RPMI8226 (cell line): Measurements from ENCODE around the gene SPTBN5.

Experiments used
- DNase-seq: peaks from one replicate; pipeline ENCODE4 v3.0.0-alpha.2; 2015

Gene SPTBN5

DNA sequence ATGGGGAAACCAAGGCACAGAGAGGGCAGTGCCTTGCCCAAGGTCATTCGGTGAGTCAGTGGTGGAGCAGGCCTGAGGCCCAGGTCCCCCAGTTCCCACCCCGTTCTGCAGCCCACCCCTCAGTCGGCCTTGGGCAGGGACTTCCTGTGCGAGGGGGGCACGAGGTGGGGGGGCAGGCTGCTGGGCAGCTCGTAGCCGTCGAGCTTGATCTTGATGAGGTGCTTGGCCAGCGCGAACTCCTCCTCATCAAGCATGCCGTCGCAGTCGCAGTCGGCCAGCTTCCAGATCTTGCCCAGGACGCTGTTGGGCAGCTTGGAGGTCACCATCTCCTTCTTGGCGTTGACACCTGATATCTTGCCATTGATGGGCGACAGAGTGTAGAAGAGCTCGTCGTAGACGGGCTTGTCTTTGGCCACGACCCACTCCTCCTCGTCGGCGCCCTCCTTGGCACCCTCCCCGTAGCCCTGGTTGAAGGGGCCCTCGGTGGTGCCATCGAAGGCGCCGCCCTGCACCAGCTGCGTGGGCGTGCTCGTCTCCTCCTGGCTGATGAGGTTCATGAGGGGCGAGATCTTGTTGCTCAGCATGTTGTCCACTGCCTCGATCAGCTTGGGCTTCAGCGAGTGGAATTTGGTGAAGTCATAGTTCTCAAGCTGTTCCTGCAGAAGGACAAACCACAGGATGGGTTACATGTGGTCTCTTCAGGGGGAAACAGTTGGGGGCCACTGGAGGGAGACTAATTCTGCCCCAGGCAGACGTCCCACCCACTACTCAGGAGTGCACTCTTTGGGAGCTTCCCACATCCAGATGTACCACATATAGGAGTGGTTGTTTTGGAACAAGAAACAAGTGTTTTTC, 6.9 kb upstream of the SPTBN5 start:
- no peak for DNase-seq

DNA sequence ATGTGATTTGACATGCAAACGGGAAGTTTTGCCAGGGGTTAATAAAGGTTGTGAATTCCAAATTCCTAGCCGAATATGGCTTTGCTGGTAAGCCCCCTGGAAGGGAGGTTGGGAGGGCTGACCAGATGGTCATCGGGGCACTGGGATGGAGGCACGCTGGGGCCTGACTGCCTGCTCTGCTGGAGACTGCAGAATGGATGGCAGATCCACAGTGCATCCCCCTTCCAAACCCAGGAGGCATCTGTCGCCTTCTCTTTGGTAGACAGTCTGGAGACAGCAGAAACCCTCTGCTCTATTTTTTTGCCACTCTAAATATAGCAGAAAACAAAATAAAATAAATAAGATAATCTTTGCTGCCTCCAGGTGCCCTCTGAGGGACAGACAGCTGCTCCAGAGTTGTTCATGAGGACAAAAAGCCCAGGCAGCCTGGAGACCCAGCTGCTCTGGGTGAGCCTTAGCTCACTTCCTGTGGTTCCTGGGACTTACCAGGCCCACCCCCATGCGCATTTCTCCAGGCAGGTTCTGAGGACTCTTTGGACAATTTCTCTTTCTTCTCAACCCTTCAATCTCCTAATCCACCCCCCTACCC, 6.1 kb upstream of the SPTBN5 start:
- DNase-seq: no peak

DNA sequence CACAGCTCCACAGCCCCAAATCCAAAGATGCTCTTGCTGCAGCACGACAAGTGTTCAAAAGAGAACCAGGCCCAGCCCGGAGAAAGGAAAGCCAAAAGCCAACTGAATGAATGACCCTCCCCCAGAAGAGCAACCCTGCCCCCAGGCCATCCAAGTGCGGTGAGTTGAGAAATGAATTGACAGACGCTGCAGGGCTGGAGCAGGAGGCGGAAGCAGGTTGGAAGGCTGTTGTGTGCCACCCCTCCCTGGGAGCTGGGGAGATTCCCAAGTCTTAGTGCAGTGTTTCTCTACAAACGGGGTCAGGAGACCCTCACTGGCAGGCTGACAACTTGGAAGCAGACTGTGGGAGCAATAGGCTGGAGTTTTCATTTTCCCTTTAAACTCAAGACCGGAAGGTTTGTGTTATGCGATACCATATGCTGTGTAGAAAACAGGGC, 3.5 kb upstream of the SPTBN5 start:
- no peak for DNase-seq

DNA sequence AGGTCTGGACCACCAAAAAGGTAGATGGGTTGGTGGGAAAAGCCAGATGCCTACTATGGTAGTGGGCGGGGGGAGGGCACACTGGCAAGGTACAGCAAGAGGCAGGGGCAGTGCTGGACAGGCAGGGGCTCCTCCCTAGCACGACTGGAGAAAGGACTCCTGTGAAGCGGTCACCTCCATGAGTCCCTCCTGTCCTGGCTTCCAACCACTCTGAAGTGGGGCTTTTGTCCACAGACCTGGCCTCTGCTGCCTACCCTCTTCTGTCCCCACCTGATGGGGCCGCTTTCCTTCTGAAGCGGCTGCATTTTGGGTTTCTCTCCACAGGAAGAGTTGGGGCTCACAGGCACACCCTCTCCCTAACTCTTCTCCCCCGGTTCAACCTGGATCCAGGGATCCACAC, 2.7 kb upstream of the SPTBN5 start:
- no peak for DNase-seq

DNA sequence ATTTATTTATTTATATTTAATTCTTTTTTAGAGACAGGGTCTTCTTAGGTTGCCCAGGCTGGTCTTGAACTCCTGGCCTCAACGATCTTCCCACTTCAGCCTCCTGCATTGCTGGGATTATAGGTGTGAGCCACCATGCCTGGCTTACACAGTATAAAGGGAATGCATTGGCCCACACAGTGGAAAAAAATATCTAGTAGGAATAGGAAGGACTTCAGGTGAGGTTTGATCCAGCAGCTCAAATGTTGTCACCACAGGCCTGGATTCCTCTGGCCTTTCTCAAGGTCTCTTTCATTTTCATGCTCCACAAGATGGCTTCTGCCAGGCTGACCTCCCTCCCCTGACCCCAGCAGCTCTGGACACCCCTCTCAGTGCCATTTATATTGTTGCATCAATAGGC, 2.1 kb upstream of the SPTBN5 start:
- DNase-seq: no peak

DNA sequence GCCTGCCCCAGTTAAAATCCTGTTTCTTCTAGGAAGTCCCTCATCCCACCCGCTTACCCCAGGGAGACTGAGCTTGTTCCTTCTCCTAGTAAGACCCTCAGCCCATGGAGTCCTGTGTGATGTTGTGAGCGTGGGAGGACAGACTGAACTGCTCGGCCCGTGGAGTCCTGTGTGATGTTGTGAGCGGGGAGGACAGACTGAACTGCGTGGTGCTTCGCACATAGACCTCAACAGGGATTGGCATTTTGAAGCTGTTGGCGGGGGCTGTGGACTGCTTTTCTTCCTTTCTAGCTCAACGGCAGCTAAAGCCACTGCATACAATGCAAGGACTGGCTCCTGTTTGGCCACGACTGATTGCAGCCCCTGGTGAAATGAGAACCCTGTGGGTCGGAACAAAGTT, 1.6 kb upstream of the SPTBN5 start:
- DNase-seq: no peak

DNA sequence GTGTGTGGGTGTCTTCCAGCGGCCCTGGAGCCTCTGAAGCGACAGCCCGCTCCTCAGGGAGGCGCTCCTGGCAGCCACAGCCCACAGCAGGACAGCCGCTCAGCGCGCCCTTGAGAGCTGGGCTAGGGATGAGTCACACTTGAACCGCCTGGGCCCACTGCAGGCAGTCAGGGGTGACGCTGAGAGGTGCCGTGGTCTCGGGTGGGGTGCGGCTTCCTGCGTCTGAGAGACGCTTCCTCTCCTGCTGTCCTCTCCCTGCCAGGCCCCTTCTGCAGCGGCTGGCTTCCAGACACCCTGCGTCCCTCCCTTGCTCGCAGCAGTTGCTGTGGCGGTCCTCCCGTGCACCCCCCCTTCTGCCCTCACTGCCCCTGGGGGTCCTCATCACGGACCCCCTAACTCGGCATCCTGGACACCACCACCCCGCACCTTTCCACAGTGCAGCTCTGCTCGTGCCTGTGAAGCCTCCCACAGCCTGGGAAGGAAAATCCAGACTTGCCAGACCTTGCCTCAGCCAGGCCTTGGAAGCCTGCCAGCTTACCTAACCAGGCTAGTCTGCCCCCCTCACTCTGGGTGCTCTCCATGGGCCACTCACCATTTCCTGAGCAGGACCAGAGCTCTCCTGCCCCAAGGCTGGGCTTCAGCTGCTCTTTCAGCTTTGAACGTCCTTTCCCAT, 1.1 kb upstream of the SPTBN5 start:
- DNase-seq: no peak

DNA sequence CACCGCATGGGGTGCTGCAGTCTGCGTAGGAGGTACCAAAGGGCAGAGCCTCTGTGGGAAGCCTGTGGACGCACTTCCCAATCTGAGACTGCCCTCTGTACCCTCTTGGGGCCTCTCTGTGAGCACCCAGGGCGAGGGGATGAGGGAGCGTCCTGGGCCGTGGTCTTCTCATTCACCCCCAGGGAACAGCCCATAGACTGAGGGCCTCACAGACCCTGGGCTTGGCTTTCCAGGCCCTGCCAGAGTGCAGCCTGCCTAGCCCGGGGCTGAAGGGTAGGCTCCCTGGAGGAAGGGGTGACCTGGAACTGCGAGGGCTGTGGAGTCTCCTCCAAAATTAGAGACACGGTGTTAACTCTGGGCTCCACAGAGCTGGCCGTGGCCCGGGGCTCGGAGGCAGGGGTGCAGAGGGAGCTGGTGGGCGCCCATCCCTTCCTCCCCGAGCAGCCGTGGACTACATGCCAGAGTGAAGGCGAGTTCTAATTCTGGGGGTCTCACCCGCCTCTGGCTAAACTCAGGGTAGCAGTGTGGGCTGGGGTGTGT, 468 bp upstream of the SPTBN5 start:
- DNase-seq: no peak

DNA sequence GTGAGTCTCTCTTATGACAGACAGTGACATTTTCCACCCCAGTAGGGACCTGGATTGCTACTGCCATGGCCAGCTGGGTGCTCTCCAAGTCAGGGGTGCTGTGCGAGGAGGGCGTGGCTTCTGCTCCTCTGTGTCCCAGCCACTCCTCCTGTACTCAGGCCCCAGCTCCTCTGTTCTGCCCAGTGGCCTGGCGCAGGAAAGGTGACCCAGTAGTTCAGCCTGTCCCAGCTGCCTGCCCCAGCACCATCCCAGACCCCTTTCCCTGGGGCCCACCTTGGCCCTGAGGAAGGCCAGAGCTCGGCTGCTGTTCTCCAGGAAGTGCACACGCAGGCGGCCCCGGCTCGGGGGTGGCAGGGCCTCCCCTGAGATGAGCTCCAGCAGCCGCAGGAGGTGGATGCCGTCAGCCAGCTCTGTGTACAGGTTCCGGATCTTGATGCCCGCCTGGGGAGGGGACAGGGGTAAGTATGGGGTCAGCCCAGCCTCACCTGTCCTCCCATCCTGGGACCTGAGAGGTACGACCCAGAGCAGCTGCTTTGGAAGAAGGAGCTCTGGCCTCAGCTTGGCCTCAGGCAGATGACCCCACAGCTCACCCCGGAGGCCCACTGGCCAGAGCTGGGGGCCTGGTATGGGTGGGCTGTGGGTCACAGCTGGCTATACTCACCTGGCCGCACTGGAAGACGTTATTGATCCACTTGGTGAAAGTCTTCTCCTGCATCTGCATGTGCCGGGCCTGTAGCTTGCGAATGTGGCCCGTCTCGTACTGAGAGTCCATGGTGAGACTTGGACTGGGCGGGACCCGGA, 1.0 kb downstream of the SPTBN5 start:
- DNase-seq: peak; percentile 36

DNA sequence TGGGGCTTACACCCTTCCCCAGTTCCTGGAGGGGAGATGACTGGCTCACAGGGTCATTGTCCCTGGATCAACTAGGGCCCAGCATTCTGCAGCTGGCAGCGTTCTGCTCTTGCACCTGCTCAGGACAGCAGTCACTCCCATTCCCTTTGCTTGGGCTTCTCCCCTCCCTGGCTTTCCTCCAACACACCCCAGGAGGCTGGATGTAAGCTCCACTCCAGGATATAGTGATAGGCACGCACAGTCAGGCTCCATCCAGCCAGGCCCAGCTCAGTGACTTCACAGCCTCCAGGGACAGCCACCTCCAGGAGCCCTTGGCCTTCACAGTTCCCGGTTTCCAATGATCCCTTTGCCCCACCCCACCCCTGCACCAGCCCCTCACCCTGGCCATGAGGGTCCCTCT, 1.9 kb downstream of the SPTBN5 start:
- DNase-seq: no peak

DNA sequence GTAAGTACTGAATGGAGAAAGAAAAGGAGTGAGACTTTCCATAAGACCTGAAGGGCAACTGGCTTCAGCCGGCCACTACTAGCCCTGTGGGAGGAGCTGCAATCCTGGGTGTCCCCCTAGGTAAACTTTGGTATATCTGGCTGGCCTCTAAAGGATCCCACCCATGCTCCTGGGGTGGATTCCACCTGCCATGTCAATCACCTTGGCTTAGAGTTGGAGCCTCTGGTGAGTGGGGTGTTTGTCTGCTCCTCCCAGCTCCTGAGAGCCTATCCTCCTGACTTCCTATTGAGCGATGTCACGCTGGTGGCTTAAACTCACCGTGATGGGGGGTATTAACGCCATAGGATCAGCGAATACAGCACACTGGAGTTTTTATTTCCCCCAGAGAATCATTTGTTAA, 2.6 kb downstream of the SPTBN5 start:
- no peak for DNase-seq

DNA sequence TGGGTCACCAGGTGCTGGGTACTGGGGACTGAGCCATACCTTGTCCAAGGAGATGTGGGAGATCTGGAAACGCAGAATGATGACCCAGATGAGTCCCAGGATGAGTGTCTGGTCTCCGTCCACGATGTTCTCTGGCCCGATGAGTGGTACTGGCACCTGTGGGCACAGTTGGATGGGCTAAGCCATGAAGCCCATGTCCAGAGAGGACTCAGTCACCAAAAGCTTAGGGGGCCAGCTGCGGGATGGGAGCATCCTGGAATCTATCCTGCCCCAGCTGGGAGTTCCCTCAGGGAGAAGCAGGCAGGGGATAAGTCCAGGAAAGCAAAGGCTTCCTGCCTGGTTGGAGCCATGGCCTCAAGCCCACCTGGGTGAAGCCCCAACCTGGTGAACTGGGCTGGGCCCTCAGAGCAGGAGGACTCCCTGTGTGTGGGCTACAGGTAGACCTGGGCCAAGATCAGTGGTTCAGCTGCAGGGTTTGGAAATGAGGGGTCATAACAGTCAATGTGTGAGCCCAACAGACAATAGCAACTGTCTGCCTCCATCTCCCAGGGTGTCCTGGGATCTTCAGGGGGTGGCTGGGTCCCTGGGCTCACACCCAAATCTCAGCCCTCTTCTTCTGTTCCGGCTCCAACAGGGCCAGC, 3.7 kb downstream of the SPTBN5 start:
- no peak for DNase-seq

DNA sequence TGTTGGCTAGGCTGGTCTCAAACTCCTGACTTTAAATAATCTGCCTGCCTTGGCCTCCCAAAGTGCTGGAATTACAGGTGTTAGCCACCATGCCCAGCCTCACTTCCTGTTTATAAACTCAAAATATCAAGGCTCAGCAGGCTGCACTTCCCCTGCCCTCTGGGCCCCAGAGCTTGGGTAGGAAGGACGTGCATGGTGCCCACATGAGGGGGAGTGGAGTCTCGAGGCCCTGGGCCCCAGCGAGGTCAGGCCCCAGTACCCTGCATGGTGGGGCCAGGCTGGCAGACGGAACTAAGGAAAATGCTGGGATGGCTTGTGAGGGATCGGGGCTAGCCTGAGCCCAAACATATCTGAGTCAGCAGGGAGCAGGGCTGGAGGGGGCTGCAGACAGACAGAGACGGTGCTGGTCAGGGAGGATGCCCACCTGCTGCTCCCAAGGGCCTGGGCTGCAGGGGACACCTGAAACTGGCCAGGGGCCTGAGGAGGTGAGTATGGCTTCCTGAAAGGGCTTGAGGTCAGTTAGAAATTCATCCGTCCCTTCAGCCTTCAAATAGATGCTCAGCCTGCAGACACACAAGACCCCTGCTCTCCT, 5.1 kb downstream of the SPTBN5 start:
- DNase-seq: peak; percentile 31

DNA sequence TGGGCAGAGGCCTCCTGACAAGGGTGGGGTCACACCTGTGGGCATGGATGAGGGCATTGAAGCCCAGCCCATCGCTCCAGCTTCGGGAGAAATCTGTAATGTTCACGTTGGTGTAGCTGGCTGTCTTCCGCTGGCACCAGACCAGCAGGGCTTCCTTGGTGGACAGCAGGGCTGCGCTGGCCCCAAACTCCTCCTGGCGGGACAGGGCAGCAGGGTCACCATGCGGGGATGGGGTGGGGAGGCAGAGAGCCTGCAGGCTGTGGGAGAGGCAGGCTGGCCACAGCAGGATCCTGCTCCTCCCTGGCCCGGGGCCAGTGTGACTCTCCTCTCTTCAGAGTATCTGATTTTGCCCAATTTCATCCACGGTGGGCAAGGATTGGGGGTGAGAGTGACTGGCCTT, 6.0 kb downstream of the SPTBN5 start:
- no peak for DNase-seq

DNA sequence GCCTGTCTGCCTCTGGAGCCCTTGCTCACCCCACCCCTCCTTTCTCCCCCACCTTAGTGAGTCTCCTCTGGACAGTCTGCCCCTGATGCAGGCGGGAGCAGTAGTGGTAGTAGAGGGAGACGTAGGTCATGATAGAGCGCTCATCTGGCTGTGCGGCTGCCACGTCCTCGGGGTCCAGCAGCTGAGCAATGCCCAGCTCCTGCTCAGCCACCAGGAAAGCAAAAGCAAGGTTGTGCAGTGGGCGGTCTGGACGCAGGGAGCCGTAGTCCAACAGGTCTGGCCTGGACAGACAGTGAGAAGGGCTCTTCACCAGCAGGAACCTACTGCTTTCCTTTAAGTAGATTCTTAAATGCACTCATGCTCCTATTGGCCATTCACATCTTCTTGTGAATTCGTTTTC, 6.7 kb downstream of the SPTBN5 start:
- no peak for DNase-seq

DNA sequence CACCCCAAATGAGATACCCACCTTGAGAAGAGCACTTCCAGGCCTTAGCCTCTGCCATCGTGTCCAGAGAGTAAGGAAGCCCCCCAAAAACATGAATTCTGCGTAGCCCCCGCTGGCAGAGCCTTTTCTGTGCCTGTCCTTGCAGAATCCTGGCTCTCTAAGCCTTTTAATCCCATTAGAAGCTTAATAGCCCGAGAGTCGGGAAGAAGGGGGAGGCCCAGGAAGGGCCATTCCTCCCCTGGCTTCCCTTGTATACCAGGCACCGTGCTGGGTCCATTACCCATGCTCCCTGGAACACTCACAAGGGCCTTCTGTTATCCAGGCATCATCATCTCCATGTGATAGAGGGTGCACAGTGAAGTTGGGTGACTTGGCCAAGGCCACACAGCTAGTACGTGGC, 7.1 kb downstream of the SPTBN5 start:
- no peak for DNase-seq

DNA sequence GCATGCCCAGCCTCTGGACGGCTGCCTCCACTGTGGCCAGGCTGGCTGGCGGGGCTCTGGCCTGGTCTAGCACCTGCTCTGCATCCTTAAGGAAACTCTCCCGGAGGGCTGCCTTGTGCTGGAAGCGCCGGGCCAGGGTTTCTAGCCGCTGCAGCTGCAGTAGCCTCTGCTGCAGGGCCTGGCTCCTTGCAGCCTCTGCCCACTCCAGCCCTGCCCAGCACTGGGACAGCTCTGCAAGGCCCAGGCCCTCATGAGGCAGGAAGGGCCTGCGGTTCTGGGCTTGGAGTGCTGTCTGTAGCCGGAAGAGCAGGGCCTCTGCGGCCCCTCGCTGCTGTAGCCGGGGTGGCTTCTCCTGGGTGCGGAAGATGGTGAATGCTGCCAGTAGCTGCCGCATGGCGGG, 8.0 kb downstream of the SPTBN5 start:
- no peak for DNase-seq

DNA sequence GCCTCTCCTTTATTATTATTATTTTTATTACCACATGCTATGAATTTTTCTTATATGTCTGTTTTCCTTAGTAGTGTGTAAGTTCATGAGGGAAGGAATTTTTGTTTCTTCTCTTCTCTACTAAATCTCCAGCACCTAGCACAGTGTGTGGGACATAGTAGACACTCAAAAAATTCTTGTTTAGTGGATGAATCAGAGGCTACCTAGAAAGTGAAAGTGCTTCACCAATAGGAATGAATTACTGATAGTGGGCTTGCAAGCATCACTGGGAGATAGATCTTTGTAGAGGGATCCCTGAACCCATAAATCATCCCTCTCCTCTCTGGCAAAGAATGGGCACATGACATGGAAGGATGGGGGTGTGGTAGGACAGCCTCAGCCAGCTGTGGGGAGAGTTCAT, 8.5 kb downstream of the SPTBN5 start:
- no peak for DNase-seq

DNA sequence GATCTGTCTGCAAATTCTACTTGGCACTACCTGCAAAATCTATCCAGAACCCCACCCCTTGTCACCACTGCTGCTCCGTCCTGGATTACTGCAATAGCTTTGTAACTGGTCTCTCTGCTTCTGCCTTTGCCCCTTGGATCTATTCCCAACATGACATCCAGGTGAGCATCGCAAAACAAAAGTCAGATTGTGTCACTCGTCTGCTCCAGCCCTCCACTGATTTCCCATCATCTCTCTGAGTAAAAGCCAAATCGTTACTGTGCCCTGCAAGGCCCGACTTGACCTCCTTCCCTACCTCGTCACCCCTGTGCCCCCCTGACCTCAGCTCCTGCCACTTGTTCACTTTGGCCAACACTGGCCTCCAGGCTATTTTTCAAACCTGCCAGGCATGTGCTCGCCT, 9.4 kb downstream of the SPTBN5 start:
- no peak for DNase-seq

DNA sequence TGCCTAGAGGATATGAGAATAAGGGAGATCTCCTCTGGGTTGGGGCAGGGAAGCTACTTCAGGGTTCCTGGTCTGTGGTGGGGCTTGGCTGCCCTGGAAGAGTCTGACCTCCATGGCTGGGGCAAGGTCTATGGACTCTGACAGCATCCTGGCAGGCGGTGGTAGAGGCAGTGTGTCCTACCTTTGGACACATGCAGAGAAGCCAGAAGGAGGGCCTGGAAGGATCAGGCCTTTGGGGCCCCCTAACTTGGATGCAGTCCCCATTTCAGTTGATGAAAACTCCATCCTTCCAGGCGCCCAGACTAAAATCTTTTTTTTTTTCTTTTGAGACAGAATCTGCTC, 10.4 kb downstream of the SPTBN5 start:
- DNase-seq: no peak

DNA sequence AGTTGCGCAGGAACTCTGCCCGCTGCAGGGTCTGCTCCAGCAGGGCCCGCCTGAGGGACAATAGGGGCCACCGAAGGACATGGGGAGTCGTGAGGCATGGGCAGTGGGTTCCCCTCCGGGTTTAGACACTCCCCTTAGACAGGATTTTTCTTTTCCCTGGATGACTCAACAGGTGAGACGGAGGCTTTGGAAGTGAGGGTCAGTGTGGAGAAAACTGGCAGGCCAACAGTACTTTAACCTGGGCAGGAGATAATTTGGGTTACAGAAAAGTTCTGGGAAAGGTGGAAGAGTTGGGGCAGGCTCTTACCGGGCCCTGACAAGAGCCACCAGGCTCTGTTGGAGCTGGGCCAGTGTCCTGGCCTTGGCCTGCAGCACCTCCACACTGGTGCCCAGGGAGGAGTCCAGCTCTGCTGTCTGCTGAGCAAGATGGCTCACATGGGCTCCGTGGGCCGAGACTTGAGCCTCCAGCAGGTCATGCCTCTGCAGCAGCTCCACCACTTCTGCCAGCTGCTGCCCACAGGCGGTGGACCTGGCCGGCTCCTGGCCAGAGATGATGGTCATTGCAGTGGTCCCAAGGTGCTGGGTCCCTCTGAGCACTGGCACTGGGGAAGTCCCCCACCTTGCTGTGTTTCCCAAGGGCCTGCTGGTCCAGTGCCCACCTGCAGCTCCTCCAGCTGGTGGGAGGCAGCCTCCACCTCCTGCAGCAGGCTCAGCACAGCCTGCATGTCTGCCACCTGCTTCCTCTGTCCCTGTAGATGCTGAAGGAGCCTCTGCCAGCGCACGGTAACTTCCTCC, 11.0 kb downstream of the SPTBN5 start:
- peak; percentile 60 for DNase-seq
